IMR-90 (cell line): ENCODE data around the gene NPAS1. TPM values are rescaled to one million over a fixed set of nuclear protein-coding genes. Genes with fewer than 3 reads are reported as not detected.
A peak's percentile ranks its signal among the peaks of the same experiment; 100 is the strongest.

Experiments used
- ATAC-seq: fragments of 200-7000 bp; cut with Tn5 transposase; 2 replicates; pipeline ENCODE4 v1.9.1; 2020; ENCODE audit warnings: low read depth, mild to moderate bottlenecking, moderate library complexity
- BruUV-seq: library from RNA; stranded (reverse); fragments of 400-500 nt; replicated peaks from 2 replicates; lab custom pipeline; 2021; lab: Mats Ljungman, UMichigan
- CTCF ChIA-PET: fragments of 300-600 bp; formaldehyde crosslinking; extraction: SDS; loops from one replicate; lab custom pipeline; 2021; ENCODE audit warnings: antibody characterized with exemption; lab: Yijun Ruan, JAX
- POLR2A ChIA-PET: fragments of 300-600 bp; sonication (Branson Sonifier 250); formaldehyde crosslinking; loops from one replicate; lab custom pipeline; 2022; ENCODE audit warnings: antibody characterized with exemption; ENCODE audit not compliant: unreplicated experiment; lab: Charles Lee
- DNase-seq: peaks from one replicate; pipeline ENCODE4 v3.0.0; 2013
- H2AFZ ChIP-seq: replicated peaks from 2 replicates; pipeline ENCODE3; 2013; ENCODE audit warnings: low read length, mild to moderate bottlenecking; ENCODE audit not compliant: poor library complexity
- H2AK5ac ChIP-seq: 2 replicates; pipeline ENCODE4 v1.6.1; 2013; ENCODE audit warnings: low read depth, low read length, inconsistent platforms
- H2AK9ac ChIP-seq: replicated peaks from 2 replicates; pipeline ENCODE3; 2013; ENCODE audit warnings: mild to moderate bottlenecking, low read depth, low read length, moderate library complexity; ENCODE audit not compliant: poor library complexity
- H2BK120ac ChIP-seq: 2 replicates; pipeline ENCODE4 v1.6.1; 2013; ENCODE audit warnings: low read depth, low read length, inconsistent platforms
- H2BK15ac ChIP-seq: 3 replicates; pipeline ENCODE4 v1.6.1; 2013; ENCODE audit warnings: low read depth, low read length, inconsistent platforms
- H2BK20ac ChIP-seq: 2 replicates; pipeline ENCODE4 v1.6.1; 2013; ENCODE audit warnings: low read depth, mild to moderate bottlenecking, inconsistent platforms, low read length, moderate library complexity
- H2BK5ac ChIP-seq: 2 replicates; pipeline ENCODE4 v1.6.1; 2013; ENCODE audit warnings: mild to moderate bottlenecking, low read depth, low read length, inconsistent platforms; ENCODE audit not compliant: poor library complexity, severe bottlenecking
- H3K14ac ChIP-seq: replicated peaks from 2 replicates; pipeline ENCODE4 v1.6.1; 2013; ENCODE audit warnings: low read depth, low read length, inconsistent platforms
- H3K18ac ChIP-seq: 2 replicates; pipeline ENCODE4 v1.6.1; 2013; ENCODE audit warnings: low read depth, low read length, control low read depth
- H3K23ac ChIP-seq: 2 replicates; pipeline ENCODE4 v1.6.1; 2013; ENCODE audit warnings: low read depth, low read length, inconsistent platforms
- H3K27ac ChIP-seq: 2 replicates; pipeline ENCODE4 v1.5.1; 2013; ENCODE audit warnings: mild to moderate bottlenecking, control low read depth, low read length; ENCODE audit not compliant: insufficient read depth
- H3K27me3 ChIP-seq: 2 replicates; pipeline ENCODE4 v1.6.1; 2013; ENCODE audit warnings: low read length; ENCODE audit not compliant: control insufficient read depth, insufficient read depth
- H3K36me3 ChIP-seq: 2 replicates; pipeline ENCODE4 v1.6.1; 2013; ENCODE audit warnings: low read length, mixed read lengths; ENCODE audit not compliant: control insufficient read depth, insufficient read depth
- H3K4ac ChIP-seq: 2 replicates; pipeline ENCODE4 v1.6.1; 2013; ENCODE audit warnings: low read depth, low read length, inconsistent platforms
- H3K4me1 ChIP-seq: 2 replicates; pipeline ENCODE4 v1.6.1; 2013; ENCODE audit warnings: low read length, mixed read lengths; ENCODE audit not compliant: control insufficient read depth, insufficient read depth
- H3K4me2 ChIP-seq: 2 replicates; pipeline ENCODE4 v1.6.1; 2013; ENCODE audit warnings: low read depth, mild to moderate bottlenecking, control low read depth, low read length, moderate library complexity
- H3K4me3 ChIP-seq: 2 replicates; pipeline ENCODE4 v1.5.1; 2013; ENCODE audit warnings: low read depth, mild to moderate bottlenecking, control low read depth, low read length, moderate library complexity; ENCODE audit not compliant: insufficient read depth
- H3K56ac ChIP-seq: 2 replicates; pipeline ENCODE4 v1.6.1; 2013; ENCODE audit warnings: low read length, inconsistent platforms; ENCODE audit not compliant: insufficient read depth; ENCODE audit errors: extremely low read depth
- H3K79me1 ChIP-seq, 2 experiments: 2 replicates each; pipeline ENCODE4 v1.6.1; 2013; ENCODE audit warnings: low read length in 2 of 2, inconsistent platforms in 1 of 2, low read depth in 1 of 2
- H3K9ac ChIP-seq: 2 replicates; pipeline ENCODE4 v1.6.1; 2013; ENCODE audit warnings: low read depth, low read length, control low read depth
- H3K9me1 ChIP-seq: 2 replicates; pipeline ENCODE4 v1.6.1; 2013; ENCODE audit warnings: low read length, inconsistent platforms; ENCODE audit not compliant: insufficient read depth
- H3K9me3 ChIP-seq: 2 replicates; pipeline ENCODE4 v1.6.1; 2013; ENCODE audit warnings: low read length; ENCODE audit not compliant: control insufficient read depth, insufficient read depth
- H4K20me1 ChIP-seq: 2 replicates; pipeline ENCODE4 v1.6.1; 2013; ENCODE audit warnings: low read length, inconsistent platforms; ENCODE audit not compliant: insufficient read depth
- H4K5ac ChIP-seq: 2 replicates; pipeline ENCODE4 v1.6.1; 2013; ENCODE audit warnings: mild to moderate bottlenecking, low read depth, low read length, control low read depth
- H4K8ac ChIP-seq, 2 experiments: 2 replicates each; pipeline ENCODE4 v1.6.1; 2013; ENCODE audit warnings: low read depth in 2 of 2, low read length in 2 of 2, control low read depth in 1 of 2, inconsistent platforms in 1 of 2
- H4K91ac ChIP-seq: 2 replicates; pipeline ENCODE4 v1.6.1; 2013; ENCODE audit warnings: low read depth, low read length, inconsistent platforms; ENCODE audit not compliant: insufficient read depth
- CEBPB ChIP-seq: IDR thresholded peaks from 2 replicates; pipeline ENCODE4 v1.6.1; 2012; ENCODE audit warnings: low read depth, low read length, improper control_type of control experiment
- NFE2L2 ChIP-seq: fragments of 150-350 bp; IDR thresholded peaks from 2 replicates; pipeline ENCODE4 v1.6.1; 2016; ENCODE audit warnings: low read depth, mild to moderate bottlenecking, low read length
- WGBS, 2 experiments: methylation state at CpG; one replicate each; pipeline versions ENCODE4 v1.1.5 to v1.1.7; 2013; ENCODE audit warnings: missing lambda C conversion rate in 2 of 2; ENCODE audit not compliant: insufficient read length in 1 of 2; ENCODE audit errors: extremely low coverage in 2 of 2; 5-methylcytosine and 5-hydroxymethylcytosine counted together
- dilution Hi-C: fragments of 300-500 bp; cut with HindIII; formaldehyde crosslinking; loops from one replicate; pipeline ENCODE4 v1.14.3; 2018; ENCODE audit warnings: low sequenced_read_pairs; ENCODE audit not compliant: unreplicated experiment
- in situ Hi-C: fragments of 300-500 bp; cut with MboI; formaldehyde crosslinking; loops from 3 replicates; pipeline ENCODE4 v1.14.3; 2019; ENCODE audit warnings: low sequenced_read_pairs, inconsistent platforms, mixed read lengths
- intact Hi-C: fragments of 100-400 bp; cut with micrococcal nuclease; formaldehyde crosslinking; loops from 2 replicates; pipeline ENCODE4 v1.10.0; 2022
- polyA plus RNA-seq, 3 experiments: library from polyadenylated mRNA; depleted of rRNA; stranded (reverse); fragments of >200 nt; gene quantifications; 2 replicates each; pipeline ENCODE4 v1.2.3, GENCODE V29; 2012; ENCODE audit warnings: low replicate concordance in 1 of 3
- total RNA-seq: library from RNA; depleted of rRNA; stranded (reverse); fragments of >200 nt; gene quantifications from 2 replicates; pipeline ENCODE4 v1.2.3, GENCODE V29; 2012
- TF ChIP-seq, protein P1 (sequence below): fragments of 150-350 bp; IDR thresholded peaks from 2 replicates; pipeline ENCODE4 v1.6.1; 2017; ENCODE audit warnings: mild to moderate bottlenecking, antibody characterized with exemption, low read length, low read depth

NPAS1 gene
- total and polyA plus RNA-seq, 2 of the 4 experiments (the other 2 are of a cell fraction), result 0.36 to 5.7 TPM

GRCh38 chr19:46976845-46977320 lies 42.8 kb upstream of the NPAS1 start:
- CTCF ChIA-PET, result interaction anchor here (1.0 kb wide), 1 partner anchor 26 kb away, joined by 4 read pairs; no protein-coding TSS in a partner anchor
- no peak overlapping the region for H3K4me3 ChIP-seq

More at GRCh38 chr19:46976845-46977320, 42.8 kb upstream of the NPAS1 start:
- WGBS, 2 experiments, result 28% methylated on average over 3 of the region's 8 CpGs; no CpG with 5 or more reads in 1 of the 2 experiments
- Histone ChIP-seq H4K8ac (peak overlapping the region; percentile 14 to 82; a peak in 3 of 4 replicates), H2BK20ac (peak overlapping the region; percentile 90), H2AK5ac (peak overlapping the region; percentile 96), H3K79me1 (peaks cover 44 to 82% of the 10 kb centered on the region in 2 experiments), H4K5ac (peak overlapping the region; percentile 31; the same call in 1 of the 2 replicates), H2BK120ac (peak overlapping the region; percentile 87), H3K4ac (peak overlapping the region; percentile 89), H2BK5ac (peak overlapping the region; percentile 87), H3K27me3 (no peaks in the 10 kb centered on the region), H4K91ac (peak overlapping the region; percentile 84), H2AFZ (peak overlapping the region; percentile 6), H3K18ac (peak overlapping the region; percentile 61), H3K36me3 (no peaks in the 10 kb centered on the region), H3K27ac (peak overlapping the region; percentile 79), H3K4me2 (peak overlapping the region; percentile 13), H3K23ac (peak overlapping the region; percentile 90), H3K4me1 (peaks cover 35% of the 10 kb centered on the region), H2BK15ac (peak overlapping the region; percentile 60; the same call in 2 of the 3 replicates), H3K9me1 (peaks cover 45% of the 10 kb centered on the region), H3K9ac (peak overlapping the region; percentile 39; the same call in 1 of the 2 replicates), H4K20me1 (peaks cover 24% of the 10 kb centered on the region; the same call in 1 of the 2 replicates), H3K14ac (peak overlapping the region; percentile 87), H3K56ac (peak overlapping the region; percentile 60), H3K9me3 (no peaks in the 10 kb centered on the region), H2AK9ac (peak overlapping the region; percentile 86)
- DNase-seq, result peak; percentile 55
- TF ChIP-seq NFE2L2 (no peak), CEBPB (peak; percentile 25; the same call in 1 of the 2 replicates)
- TF ChIP-seq, protein P1, sequence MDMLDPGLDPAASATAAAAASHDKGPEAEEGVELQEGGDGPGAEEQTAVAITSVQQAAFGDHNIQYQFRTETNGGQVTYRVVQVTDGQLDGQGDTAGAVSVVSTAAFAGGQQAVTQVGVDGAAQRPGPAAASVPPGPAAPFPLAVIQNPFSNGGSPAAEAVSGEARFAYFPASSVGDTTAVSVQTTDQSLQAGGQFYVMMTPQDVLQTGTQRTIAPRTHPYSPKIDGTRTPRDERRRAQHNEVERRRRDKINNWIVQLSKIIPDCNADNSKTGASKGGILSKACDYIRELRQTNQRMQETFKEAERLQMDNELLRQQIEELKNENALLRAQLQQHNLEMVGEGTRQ, result peak; percentile 30; the same call in 1 of the 2 replicates
- intact Hi-C loops (loop anchor here (2.0 to 5.0 kb wide), 3 partner anchors 40 to 120 kb away; no protein-coding TSS in a partner anchor), in situ Hi-C loops (no loop called here), dilution Hi-C loops (no loop called here)
- BruUV-seq, result no TSS peak
- POLR2A ChIA-PET, result interaction anchor here (1.4 kb wide), 1 partner anchor 13 kb away, joined by 4 read pairs; no protein-coding TSS in a partner anchor
- peak; percentile 62 for ATAC-seq
